ENCODE data around the gene PANK4.
A peak's percentile ranks its signal among the peaks of the same experiment; 100 is the strongest.

PANK4 gene

GRCh38 chr1:2558861-2559260 lies 32.5 kb upstream of the PANK4 start:
- no peak overlapping the region for H3K4me3 ChIP-seq (ENCODE audit: low read depth, low read length)
- H3K79me2 ChIP-seq = no peaks in the 10 kb centered on the region
- TF ChIP-seq CTCF (IDR thresholded peaks at IDR 0.05) = no peak
- no peaks in the 10 kb centered on the region for H3K27me3 ChIP-seq (ENCODE audit: control insufficient read depth, insufficient read depth, low read length)
- no peak overlapping the region for H3K27ac ChIP-seq
- H3K4me1 ChIP-seq = peaks cover 4% of the 10 kb centered on the region
- H3K4me2 ChIP-seq (ENCODE audit: low read length) = no peak overlapping the region
- no peak overlapping the region for H3K9ac ChIP-seq
- H3K9me3 ChIP-seq (ENCODE audit: control insufficient read depth, low read length) = no peaks in the 10 kb centered on the region
- H2AFZ ChIP-seq = no peak overlapping the region
- no peaks in the 10 kb centered on the region for H3K36me3 ChIP-seq (ENCODE audit: control insufficient read depth, insufficient read depth, low read length)

DNA sequence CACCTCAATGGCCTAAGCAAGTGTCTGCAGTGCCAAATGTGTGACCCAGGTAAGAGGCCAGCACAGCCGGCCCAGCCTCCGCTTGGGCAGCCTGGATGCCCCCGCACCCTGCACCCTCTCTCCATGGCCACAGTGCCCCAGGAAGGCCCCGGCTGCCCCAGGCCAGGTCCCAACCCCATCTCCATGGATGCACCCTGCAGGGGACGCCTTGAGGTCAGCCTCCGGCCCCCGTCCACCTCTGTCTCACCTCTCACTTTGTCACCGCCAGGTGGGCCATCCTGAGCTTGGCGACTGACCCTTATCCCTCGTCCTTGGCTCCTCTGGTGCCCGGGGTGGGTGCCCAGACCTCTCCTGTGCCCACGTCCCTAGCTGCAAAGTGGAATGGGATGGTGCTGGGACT lies 32.0 kb upstream of the PANK4 start:
- Histone ChIP-seq H3K4me2 (ENCODE audit: low read length) (no peak overlapping the region), H3K4me1 (peaks cover 4% of the 10 kb centered on the region), H3K79me2 (no peaks in the 10 kb centered on the region), H3K36me3 (ENCODE audit: control insufficient read depth, insufficient read depth, low read length) (no peaks in the 10 kb centered on the region), H3K27me3 (ENCODE audit: control insufficient read depth, insufficient read depth, low read length) (no peaks in the 10 kb centered on the region), H3K4me3 (ENCODE audit: low read depth, low read length) (no peak overlapping the region), H3K9ac (no peak overlapping the region), H3K27ac (no peak overlapping the region), H2AFZ (no peak overlapping the region), H3K9me3 (ENCODE audit: control insufficient read depth, low read length) (no peaks in the 10 kb centered on the region)
- no peak for TF ChIP-seq CTCF (IDR thresholded peaks at IDR 0.05)

DNA sequence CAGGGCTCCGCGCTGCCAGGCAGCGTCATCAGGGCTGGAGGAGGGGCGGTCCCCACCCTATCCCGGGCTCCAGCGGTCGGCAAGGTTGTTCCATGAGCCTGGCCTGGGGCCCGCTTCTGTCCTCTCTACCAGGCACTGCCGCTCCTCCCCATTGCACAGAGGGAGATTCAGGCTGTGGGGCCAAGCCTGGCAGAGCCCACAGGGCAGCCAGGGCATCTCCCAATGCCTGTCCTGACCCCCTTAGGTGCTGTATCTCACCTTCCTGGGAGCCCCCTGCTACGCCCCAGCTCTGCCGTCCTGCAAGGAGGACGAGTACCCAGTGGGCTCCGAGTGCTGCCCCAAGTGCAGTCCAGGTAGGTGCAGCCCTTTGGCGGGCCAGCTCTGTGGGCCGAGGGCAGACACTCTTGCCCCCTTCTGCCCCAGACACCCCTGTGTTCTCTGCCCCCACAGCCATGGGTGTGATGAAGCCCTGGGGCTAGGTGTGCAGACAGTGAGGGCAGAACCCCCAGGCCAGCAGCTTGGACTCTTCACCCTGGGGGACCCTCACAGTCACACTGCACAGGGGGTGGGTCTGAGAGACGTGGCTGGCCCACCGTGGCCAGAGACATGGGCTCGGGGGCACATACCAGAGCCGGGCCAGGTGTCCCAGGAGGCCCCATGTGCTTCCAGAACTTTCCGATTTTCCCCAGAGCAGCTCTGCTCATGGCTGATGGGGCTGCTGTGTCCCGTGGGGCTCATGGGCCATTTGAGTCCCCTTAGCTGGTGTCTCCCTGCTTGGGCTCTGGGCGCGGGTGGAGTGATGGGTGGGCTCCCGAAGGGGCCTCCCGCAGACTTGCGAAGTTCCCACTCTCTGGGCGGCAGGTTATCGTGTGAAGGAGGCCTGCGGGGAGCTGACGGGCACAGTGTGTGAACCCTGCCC lies 31.3 kb upstream of the PANK4 start:
- peak overlapping the region; percentile 95 for H3K27ac ChIP-seq
- no peaks in the 10 kb centered on the region for H3K36me3 ChIP-seq (ENCODE audit: control insufficient read depth, insufficient read depth, low read length)
- peak overlapping the region; percentile 74 for H2AFZ ChIP-seq
- H3K4me3 ChIP-seq (ENCODE audit: low read depth, low read length) = peak overlapping the region; percentile 84
- H3K27me3 ChIP-seq (ENCODE audit: control insufficient read depth, insufficient read depth, low read length) = no peaks in the 10 kb centered on the region
- H3K79me2 ChIP-seq = no peaks in the 10 kb centered on the region
- TF ChIP-seq CTCF (IDR thresholded peaks at IDR 0.05) = no peak
- peaks cover 4% of the 10 kb centered on the region for H3K4me1 ChIP-seq
- no peak overlapping the region for H3K9ac ChIP-seq
- H3K9me3 ChIP-seq (ENCODE audit: control insufficient read depth, low read length) = no peaks in the 10 kb centered on the region
- peak overlapping the region; percentile 99 for H3K4me2 ChIP-seq (ENCODE audit: low read length)

DNA sequence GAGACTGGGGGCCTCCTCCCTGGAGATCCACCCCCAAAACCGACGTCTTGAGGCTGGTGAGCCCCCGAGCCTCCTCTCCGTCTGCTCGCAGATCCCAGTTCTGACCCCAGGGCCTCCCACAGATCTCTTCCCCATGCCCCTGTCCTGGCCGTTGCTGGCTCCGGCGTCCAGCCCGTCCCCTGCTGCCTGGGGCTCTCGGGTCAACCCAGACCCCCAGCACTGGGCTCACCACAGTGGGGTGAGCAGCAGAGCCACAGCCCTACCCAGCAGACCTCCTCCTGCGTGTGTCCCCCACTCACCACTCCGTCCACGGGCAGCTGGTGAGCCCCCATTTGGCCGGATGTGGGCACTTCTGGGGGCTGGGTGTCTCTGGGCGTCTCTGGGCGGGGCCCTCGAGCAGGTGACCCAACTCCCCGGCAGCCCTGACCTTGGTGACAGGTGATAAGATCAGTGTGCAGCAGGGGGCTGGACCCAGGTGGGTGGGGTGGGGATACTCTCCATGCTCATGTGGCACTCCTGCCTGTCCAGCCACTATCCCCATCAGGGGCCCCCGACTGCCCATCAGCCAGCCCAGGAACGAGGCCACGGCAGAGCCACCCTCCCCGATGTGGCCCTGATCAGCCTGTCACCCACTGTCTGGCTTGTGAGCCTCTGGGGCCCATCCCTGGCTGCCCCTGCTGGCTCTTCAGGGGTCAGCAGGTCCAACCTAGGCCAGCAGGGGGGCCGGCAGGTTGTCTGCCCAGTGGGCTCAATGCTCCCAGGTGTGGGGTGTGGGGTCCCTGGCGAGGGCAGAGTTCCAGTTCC lies 30.5 kb upstream of the PANK4 start:
- Histone ChIP-seq H3K27ac (peak overlapping the region; percentile 95), H3K9ac (peak overlapping the region; percentile 69), H3K4me1 (peaks cover 4% of the 10 kb centered on the region), H3K4me3 (ENCODE audit: low read depth, low read length) (peak overlapping the region; percentile 84), H3K36me3 (ENCODE audit: control insufficient read depth, insufficient read depth, low read length) (no peaks in the 10 kb centered on the region), H3K4me2 (ENCODE audit: low read length) (peak overlapping the region; percentile 99), H3K27me3 (ENCODE audit: control insufficient read depth, insufficient read depth, low read length) (no peaks in the 10 kb centered on the region), H3K9me3 (ENCODE audit: control insufficient read depth, low read length) (no peaks in the 10 kb centered on the region), H2AFZ (peak overlapping the region; percentile 74), H3K79me2 (no peaks in the 10 kb centered on the region)
- TF ChIP-seq CTCF (IDR thresholded peaks at IDR 0.05) = no peak
